MCF 10A (cell line): Measurements from ENCODE around the gene PRMT1. TPM values are rescaled to one million over a fixed set of nuclear protein-coding genes. Genes with fewer than 3 reads are reported as not detected.

Experiments used
- BruUV-seq: library from RNA; stranded (reverse); fragments of 400-500 nt; replicated peaks from 2 replicates; lab custom pipeline; 2021; lab: Mats Ljungman, UMichigan
- CTCF ChIA-PET: fragments of 300-600 bp; sonication (Branson Sonifier 250); formaldehyde crosslinking; extraction: SDS; loops from one replicate; lab custom pipeline; 2021; ENCODE audit warnings: antibody characterized with exemption, inconsistent platforms; lab: Yijun Ruan, JAX
- POLR2A ChIA-PET: fragments of 300-600, 350-650 bp; sonication (Branson Sonifier 250); formaldehyde crosslinking; extraction: SDS; loops from one replicate; lab custom pipeline; 2020; ENCODE audit warnings: antibody characterized with exemption, inconsistent platforms; lab: Yijun Ruan, JAX
- DNase-seq: peaks from one replicate; pipeline ENCODE4 v3.0.0-alpha.2; 2018; ENCODE audit not compliant: unreplicated experiment
- H3K27ac Mint-ChIP-seq: one replicate; pipeline ENCODE4 v1.8.0; 2022; ENCODE audit warnings: mild to moderate bottlenecking, low read depth, mixed read lengths; ENCODE audit not compliant: unreplicated experiment
- H3K27me3 Mint-ChIP-seq: one replicate; pipeline ENCODE4 v1.8.0; 2022; ENCODE audit warnings: mixed read lengths; ENCODE audit not compliant: insufficient read depth, unreplicated experiment
- H3K36me3 Mint-ChIP-seq: one replicate; pipeline ENCODE4 v1.8.0; 2022; ENCODE audit warnings: mild to moderate bottlenecking, moderate library complexity, mixed read lengths; ENCODE audit not compliant: insufficient read depth, unreplicated experiment
- H3K4me1 Mint-ChIP-seq: one replicate; pipeline ENCODE4 v1.8.0; 2022; ENCODE audit warnings: mixed read lengths; ENCODE audit not compliant: insufficient read depth, unreplicated experiment
- H3K4me3 Mint-ChIP-seq: one replicate; pipeline ENCODE4 v1.8.0; 2022; ENCODE audit warnings: mild to moderate bottlenecking, moderate library complexity, mixed read lengths; ENCODE audit not compliant: unreplicated experiment
- H3K9me3 Mint-ChIP-seq: one replicate; pipeline ENCODE4 v1.8.0; 2022; ENCODE audit warnings: mixed read lengths; ENCODE audit not compliant: unreplicated experiment
- intact Hi-C: fragments of 100-400 bp; cut with micrococcal nuclease; formaldehyde crosslinking; loops from 2 replicates; pipeline ENCODE4 v1.14.1; 2022
- total RNA-seq: library from RNA; stranded (reverse); gene quantifications from 2 replicates; pipeline ENCODE4 v1.2.3, GENCODE V29; 2022
- TF ChIP-seq, protein P1 (sequence below): fragments of 200-600 bp; IDR thresholded peaks from one replicate; pipeline ENCODE4 v1.8.0; 2022; ENCODE audit warnings: antibody characterized with exemption, mild to moderate bottlenecking; ENCODE audit not compliant: unreplicated experiment

PRMT1 gene
- total RNA-seq, 1 experiment from 2014 or later = 304 TPM

DNA sequence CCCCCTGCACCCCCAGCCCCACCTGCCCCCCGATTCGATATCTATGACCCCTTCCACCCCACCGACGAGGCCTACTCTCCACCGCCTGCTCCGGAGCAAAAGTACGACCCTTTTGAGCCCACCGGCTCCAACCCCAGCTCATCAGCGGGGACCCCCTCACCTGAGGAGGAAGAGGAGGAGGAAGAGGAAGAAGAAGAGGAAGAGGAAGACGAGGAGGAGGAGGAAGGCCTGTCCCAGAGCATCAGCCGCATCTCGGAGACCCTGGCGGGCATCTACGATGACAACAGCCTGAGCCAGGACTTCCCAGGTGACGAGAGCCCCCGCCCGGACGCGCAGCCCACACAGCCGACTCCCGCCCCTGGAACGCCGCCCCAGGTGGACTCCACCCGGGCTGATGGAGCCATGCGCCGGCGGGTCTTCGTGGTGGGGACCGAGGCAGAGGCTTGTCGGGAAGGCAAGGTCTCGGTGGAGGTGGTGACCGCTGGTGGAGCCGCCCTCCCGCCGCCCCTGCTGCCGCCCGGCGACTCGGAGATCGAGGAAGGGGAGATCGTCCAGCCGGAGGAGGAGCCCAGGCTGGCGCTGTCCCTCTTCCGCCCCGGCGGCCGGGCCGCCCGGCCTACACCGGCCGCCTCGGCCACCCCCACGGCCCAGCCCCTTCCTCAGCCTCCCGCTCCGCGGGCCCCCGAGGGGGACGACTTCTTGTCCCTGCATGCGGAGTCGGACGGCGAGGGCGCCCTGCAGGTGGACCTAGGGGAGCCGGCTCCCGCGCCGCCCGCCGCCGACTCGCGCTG, 25.8 kb upstream of the PRMT1 start:
- intact Hi-C loops = no loop called here
- ChIA-PET CTCF (interaction anchor here (0.6 kb wide), 1 partner anchor 164 kb away, joined by 4 read pairs; no protein-coding TSS in a partner anchor), POLR2A (interaction anchor here (0.7 kb wide), 1 partner anchor 11 kb away, joined by 3 read pairs; no protein-coding TSS in a partner anchor)
- H3K4me1 Mint-ChIP-seq = no peaks in the 10 kb centered on the region
- H3K27ac Mint-ChIP-seq = no peak overlapping the region
- H3K27me3 Mint-ChIP-seq = no peaks in the 10 kb centered on the region
- TF ChIP-seq, protein P1, sequence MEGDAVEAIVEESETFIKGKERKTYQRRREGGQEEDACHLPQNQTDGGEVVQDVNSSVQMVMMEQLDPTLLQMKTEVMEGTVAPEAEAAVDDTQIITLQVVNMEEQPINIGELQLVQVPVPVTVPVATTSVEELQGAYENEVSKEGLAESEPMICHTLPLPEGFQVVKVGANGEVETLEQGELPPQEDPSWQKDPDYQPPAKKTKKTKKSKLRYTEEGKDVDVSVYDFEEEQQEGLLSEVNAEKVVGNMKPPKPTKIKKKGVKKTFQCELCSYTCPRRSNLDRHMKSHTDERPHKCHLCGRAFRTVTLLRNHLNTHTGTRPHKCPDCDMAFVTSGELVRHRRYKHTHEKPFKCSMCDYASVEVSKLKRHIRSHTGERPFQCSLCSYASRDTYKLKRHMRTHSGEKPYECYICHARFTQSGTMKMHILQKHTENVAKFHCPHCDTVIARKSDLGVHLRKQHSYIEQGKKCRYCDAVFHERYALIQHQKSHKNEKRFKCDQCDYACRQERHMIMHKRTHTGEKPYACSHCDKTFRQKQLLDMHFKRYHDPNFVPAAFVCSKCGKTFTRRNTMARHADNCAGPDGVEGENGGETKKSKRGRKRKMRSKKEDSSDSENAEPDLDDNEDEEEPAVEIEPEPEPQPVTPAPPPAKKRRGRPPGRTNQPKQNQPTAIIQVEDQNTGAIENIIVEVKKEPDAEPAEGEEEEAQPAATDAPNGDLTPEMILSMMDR = no peak
- no TSS peak for BruUV-seq
- DNase-seq = no peak
- H3K36me3 Mint-ChIP-seq = peaks cover 78% of the 10 kb centered on the region
- H3K9me3 Mint-ChIP-seq = no peaks in the 10 kb centered on the region
- H3K4me3 Mint-ChIP-seq = no peak overlapping the region

- Mint-ChIP-seq H3K27me3 (no peaks in the 10 kb centered on the region), H3K27ac (no peak overlapping the region), H3K9me3 (no peaks in the 10 kb centered on the region), H3K4me3 (no peak overlapping the region), H3K4me1 (no peaks in the 10 kb centered on the region), H3K36me3 (peaks cover 81% of the 10 kb centered on the region)
- TF ChIP-seq, protein P1 = no peak
- no TSS peak for BruUV-seq
- DNase-seq = no peak
- POLR2A ChIA-PET = no interaction called here
- intact Hi-C loops = no loop called here
- CTCF ChIA-PET = no interaction called here
Observed at GRCh38 chr19:49651820-49652550, 25.1 kb upstream of the PRMT1 start.

DNA sequence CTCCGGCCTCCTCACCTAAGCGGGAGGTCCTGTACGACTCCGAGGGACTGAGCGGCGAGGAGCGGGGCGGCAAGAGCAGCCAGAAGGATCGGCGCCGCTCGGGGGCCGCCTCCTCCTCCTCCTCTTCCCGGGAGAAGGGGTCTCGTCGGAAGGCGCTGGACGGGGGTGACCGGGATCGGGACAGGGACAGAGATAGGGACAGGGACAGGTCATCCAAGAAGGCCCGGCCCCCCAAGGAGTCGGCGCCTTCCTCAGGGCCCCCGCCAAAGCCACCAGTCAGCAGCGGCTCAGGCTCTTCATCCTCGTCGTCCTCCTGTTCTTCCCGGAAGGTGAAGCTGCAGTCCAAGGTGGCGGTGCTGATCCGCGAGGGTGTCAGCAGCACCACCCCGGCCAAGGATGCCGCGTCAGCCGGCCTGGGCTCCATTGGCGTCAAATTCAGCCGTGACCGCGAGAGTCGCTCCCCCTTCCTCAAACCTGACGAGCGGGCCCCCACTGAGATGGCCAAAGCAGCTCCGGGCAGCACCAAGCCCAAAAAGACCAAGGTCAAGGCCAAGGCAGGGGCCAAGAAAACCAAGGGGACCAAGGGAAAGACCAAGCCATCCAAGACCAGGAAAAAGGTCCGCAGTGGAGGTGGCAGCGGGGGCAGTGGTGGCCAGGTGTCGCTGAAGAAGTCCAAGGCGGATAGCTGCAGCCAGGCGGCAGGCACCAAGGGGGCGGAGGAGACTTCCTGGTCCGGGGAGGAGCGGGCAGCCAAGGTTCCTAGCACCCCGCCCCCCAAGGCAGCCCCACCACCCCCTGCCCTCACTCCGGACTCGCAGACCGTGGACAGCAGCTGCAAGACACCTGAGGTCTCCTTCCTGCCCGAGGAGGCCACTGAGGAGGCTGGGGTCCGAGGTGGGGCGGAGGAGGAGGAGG, 24.3 kb upstream of the PRMT1 start:
- peaks cover 74% of the 10 kb centered on the region for H3K36me3 Mint-ChIP-seq
- ChIA-PET CTCF (no interaction called here), POLR2A (no interaction called here)
- H3K27ac Mint-ChIP-seq = no peak overlapping the region
- H3K9me3 Mint-ChIP-seq = no peaks in the 10 kb centered on the region
- BruUV-seq = TSS peak; percentile 29
- no peak for DNase-seq
- H3K4me3 Mint-ChIP-seq = no peak overlapping the region
- no peaks in the 10 kb centered on the region for H3K4me1 Mint-ChIP-seq
- H3K27me3 Mint-ChIP-seq = no peaks in the 10 kb centered on the region
- intact Hi-C loops = no loop called here
- TF ChIP-seq, protein P1 = no peak
